ENCODE results near the gene MSRB2. TPM values are rescaled to one million over a fixed set of nuclear protein-coding genes. Genes with fewer than 3 reads are reported as not detected.

MSRB2 gene
- total RNA-seq, 6 experiments from 2014 or later: 15.3 to 40.2 (median 31.7) TPM

- peak in 1 of 4 donors; percentile 31 for ATAC-seq
- peak overlapping the region in 1 of 3 donors; percentile 2 for H3K27ac ChIP-seq
These were observed 4.4 kb downstream of the MSRB2 start for GRCh38 chr10:23099816-23100215.

DNA sequence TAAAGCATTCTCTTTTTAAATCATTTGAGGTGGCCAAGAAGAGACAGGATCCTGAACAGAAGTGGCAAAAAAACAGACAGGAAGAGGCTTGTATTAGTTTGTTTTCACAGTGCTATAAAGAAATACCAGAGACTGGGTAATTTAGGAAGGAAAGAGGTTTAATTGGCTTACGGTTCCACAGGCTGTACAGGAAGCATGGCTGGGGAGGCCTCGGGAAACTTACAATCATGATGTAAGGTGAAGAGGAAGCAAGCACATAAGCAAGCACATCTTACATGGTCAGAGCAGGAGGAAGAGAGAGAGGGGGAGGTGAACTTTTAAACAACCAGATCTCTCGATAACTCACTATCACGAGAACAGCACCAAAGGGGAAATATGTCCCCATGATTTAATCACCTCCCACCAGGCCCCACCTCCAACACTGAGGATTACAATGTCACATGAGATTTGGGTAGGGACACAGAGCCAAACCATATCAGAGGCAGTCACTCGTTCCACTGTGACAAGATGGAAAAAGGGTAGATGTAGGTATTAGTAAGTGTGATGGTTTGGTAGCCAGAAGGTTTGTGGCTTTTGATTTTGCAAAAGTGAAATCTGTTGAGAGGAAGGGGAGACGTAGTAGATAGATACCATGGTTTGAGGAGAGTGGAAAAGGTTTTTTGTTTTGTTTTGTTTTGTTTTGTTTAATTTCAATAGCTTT, 5.1 kb downstream of the MSRB2 start:
- Histone ChIP-seq H3K27me3 (no peaks in the 10 kb centered on the region), H3K27ac (peak overlapping the region in 1 of 3 donors; percentile 2), H3K4me1 (peaks cover 0 to 24% (median 4%) of the 10 kb centered on the region in 4 donors), H3K9me3 (no peaks in the 10 kb centered on the region), H3K36me3 (peaks cover 0 to 9% (median 1%) of the 10 kb centered on the region in 4 donors), H3K4me3 (no peak overlapping the region)
- ATAC-seq: no peak
- DNase-seq: no peak
- intact Hi-C loops (cut with DNase I): no loop called here
- 54% methylated on average over 6 of the region's 6 CpGs for WGBS (ENCODE audit: insufficient coverage, low coverage, low lambda C conversion rate, missing lambda C conversion rate)
- no peak for TF ChIP-seq POLR2A (IDR thresholded peaks at IDR 0.05)
- no peak for TF ChIP-seq CTCF (IDR thresholded peaks at IDR 0.05)

More at GRCh38 chr10:23099816-23100215, 4.4 kb downstream of the MSRB2 start:
- H3K4me1 ChIP-seq: peaks cover 0 to 24% (median 4%) of the 10 kb centered on the region in 4 donors
- 63% methylated on average over 2 of the region's 2 CpGs for WGBS (ENCODE audit: insufficient coverage, low coverage, low lambda C conversion rate, missing lambda C conversion rate)
- no peak for DNase-seq
- H3K27me3 ChIP-seq: no peaks in the 10 kb centered on the region
- no peak overlapping the region for H3K4me3 ChIP-seq
- no peak for TF ChIP-seq CTCF (IDR thresholded peaks at IDR 0.05)
- TF ChIP-seq POLR2A (IDR thresholded peaks at IDR 0.05): no peak
- H3K9me3 ChIP-seq: no peaks in the 10 kb centered on the region
- intact Hi-C loops (cut with DNase I): no loop called here
- peaks cover 0 to 6% (median 0%) of the 10 kb centered on the region in 4 donors for H3K36me3 ChIP-seq

GRCh38 chr10:23106331-23107072, 11.1 kb downstream of the MSRB2 start:
- H3K27ac ChIP-seq: no peak overlapping the region
- H3K4me1 ChIP-seq: no peaks in the 10 kb centered on the region
- H3K36me3 ChIP-seq: peaks cover 0 to 46% (median 12%) of the 10 kb centered on the region in 4 donors
- no peak overlapping the region for H3K4me3 ChIP-seq
- H3K27me3 ChIP-seq: no peaks in the 10 kb centered on the region
- H3K9me3 ChIP-seq: no peaks in the 10 kb centered on the region
- WGBS (ENCODE audit: insufficient coverage, low coverage, low lambda C conversion rate, missing lambda C conversion rate): 95% methylated on average over 5 of the region's 10 CpGs
- TF ChIP-seq POLR2A (IDR thresholded peaks at IDR 0.05) (no peak), CTCF (IDR thresholded peaks at IDR 0.05) (no peak)
- intact Hi-C loops (cut with DNase I): no loop called here
- no peak for ATAC-seq
- no peak for DNase-seq

DNA sequence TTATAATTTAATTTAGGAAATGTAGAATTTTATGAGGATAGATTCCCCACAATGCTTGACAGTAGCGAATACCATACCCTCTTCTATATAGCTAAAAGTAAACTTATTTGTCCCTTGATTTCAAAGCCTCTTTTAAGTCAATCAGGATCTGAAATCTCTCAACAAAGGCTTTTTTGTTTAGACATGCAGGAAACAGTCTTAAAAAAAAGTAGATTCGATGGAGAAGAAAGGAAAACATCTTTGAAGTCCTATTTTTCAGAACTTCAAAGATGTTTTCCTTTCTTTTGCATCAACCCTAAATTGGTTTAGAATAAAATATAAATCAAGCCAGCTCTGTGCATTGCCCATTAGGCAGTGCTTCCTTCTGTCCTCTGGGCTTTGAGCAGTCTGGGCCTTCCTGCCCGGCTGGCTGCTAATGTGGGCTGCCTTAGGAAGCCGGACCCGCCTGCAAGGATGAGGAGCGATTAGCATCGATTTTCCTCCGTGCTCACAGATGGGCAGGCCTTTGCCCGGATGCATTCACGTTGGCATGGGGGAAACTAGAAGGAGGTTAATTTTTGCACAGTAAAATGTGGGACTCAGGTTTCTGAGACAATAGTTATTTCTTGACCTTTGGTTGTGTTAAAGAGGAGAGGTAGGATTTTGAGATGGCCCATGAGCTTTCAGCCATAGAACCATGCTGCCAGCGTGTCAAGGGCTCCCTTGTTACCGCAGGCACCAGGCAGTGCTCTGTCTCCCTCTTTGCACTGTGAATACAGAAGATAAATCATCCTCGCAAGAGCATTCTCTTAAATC, 15.5 kb downstream of the MSRB2 start:
- Histone ChIP-seq H3K9me3 (no peaks in the 10 kb centered on the region), H3K36me3 (peaks cover 0 to 63% (median 21%) of the 10 kb centered on the region in 4 donors), H3K4me3 (no peak overlapping the region), H3K27me3 (no peaks in the 10 kb centered on the region), H3K4me1 (no peaks in the 10 kb centered on the region), H3K27ac (no peak overlapping the region)
- ATAC-seq (no peak), DNase-seq (no peak)
- no peak for TF ChIP-seq CTCF (IDR thresholded peaks at IDR 0.05)
- TF ChIP-seq POLR2A (IDR thresholded peaks at IDR 0.05): no peak
- intact Hi-C loops (cut with DNase I): no loop called here
- WGBS (ENCODE audit: insufficient coverage, low coverage, low lambda C conversion rate, missing lambda C conversion rate): 89% methylated on average over 10 of the region's 13 CpGs
